Stimulated activated CD4-positive, alpha-beta T cell treated with anti-CD3 and anti-CD28 coated beads, Interleukin-4, amount 100 ng/mL, for 24 hours (primary cell): ENCODE measurements around the gene RFPL1.
A peak's percentile ranks its signal among the peaks of the same experiment; 100 is the strongest.

Experiments used
- DNase-seq: peaks from one replicate; pipeline ENCODE4 v3.0.0-alpha.2; 2020

RFPL1 gene

DNA sequence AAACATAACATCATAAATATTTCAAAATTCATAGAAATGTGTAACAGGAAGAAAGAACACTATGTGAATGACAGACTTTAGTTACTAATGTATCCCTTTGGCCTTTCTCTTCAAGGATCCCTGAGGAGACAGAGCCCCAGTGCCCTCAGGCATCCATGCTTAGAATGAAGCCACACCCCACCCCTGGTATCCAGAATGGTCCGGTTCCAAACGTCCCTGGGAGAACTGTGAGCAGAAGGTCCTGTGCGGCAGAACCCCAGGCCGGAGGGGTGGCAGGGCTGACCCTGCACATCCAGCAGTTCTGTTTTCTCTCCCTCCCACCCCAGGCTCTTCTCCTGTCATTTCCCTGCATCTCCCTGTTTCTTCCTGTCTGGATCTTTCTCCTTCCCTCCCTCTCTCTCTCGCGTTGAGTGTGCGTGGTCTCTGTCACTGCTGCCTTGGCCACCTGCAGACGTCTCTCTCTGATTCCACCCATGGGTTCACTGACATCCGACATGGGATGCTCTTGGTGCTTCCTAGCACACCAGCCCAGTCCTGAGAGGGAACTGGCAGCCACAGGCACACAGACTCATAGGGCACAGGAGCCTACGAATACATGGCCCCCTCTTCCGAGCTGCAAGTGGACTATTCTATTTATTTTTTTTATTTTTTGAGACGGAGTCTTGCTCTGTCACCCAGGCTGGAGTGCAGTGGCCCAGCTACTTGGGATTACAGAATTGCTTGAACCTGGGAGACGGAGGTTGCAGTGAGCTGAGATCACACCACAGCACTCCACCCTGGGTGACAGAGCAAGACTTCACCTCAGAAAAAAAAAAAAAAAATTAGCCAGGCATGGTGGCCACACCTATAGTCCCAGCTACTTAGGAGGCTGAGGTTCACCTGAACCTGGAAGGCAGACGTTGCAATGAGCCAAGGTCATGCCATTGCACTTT lies 5.7 kb downstream of the RFPL1 start:
- DNase-seq: no peak

DNA sequence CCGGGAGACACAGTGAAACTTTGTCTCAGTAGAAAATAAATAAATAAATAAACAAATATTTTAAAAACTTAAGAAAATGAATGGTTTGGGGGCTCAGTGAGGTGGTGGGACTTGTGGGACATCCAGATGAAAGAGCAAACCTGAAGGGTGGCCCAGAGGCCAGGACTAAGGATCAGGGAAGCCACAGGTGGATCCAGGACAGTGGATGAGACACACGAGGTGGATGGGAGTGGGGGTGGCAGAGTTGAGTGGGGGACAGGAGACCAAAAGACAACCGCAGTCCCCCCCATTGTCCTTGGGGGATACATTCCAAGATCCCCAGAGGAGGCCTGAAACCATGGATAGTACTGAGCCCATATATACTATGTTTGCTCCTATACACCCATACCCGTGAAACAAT lies 7.1 kb downstream of the RFPL1 start:
- DNase-seq: no peak

DNA sequence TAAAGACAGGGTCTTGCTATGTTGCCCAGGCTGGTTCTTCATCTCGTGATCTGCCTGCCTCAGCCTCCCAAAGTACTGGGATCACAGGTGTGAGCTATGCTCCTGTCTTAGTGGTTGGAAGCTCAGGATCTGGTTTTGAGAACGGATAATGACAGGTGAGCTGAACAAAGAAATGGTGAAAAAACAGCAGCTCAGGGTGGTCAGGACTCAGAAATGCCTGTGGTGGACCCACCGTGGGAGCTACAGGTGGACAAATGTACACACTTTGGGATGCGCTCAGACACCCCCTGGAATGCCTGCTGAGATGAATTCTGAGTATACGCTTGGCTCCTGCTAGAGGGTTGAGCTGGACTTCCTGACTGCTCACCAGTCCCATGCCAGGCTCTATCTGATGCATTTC lies 9.5 kb downstream of the RFPL1 start:
- no peak for DNase-seq

DNA sequence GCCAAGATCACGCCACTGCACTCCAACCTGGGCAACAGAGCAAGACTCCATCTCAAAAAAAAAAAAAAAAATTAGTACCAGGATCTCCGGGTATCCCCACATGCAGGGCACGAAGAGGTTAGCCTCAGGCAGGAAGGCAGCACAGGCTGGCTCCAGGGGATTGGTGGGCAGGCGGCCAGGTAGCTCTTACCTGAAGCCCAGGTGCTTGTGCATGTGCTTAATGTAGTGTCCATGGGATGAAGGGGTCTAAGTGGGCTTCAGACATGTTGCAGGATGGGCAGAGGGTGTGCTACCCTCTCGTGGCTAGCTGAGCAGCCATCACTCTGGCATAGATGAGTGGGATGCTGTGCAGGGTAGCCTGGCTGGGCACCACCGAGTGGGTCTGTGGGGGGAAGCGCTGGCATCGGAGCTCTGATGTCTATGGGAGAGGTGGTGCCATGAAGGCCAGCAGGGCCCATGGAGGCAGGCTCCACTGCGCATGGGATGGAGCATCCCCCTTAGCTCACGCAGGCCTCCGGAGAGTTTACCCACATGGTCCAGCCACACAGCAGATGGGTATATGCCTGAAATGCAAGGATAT lies 11.0 kb downstream of the RFPL1 start:
- no peak for DNase-seq

DNA sequence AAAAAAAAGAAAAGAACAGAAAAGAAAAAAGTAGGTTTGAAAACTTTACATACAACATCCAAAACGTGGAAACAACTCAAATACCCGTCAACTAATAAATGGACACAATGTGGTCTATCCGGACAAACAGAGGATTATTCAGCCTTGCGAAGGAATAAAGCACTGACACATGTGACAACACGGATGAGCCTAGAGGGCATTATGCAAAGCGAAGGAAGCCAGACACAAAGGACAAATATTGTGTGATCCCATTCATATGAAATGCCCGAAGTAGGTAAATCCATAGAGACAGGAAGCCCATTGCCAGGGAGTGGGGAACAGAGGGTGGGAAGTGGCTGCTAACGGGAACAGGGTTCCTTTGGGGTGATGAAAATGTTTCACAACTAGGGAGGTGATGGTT lies 11.8 kb downstream of the RFPL1 start:
- no peak for DNase-seq

DNA sequence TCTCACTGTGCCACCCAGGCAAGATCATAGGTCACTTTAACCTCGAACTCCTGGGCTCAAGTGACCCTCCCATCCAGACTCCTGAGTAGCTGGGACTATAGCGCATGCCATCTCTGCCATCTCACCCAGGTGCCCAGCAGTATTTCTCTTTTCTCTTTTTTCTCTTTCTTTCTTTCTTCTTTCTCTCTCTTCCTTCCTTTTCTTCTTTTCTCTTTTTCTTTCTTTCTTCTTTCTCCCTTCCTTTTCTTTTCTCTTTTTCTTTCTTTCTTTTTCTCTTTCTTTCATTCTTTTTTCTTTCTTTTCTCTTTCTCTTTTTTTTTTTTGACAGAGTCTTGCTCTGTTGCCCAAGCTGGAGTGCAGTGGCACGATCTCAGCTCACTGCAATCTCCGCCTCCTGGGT lies 13.5 kb downstream of the RFPL1 start:
- DNase-seq: no peak

DNA sequence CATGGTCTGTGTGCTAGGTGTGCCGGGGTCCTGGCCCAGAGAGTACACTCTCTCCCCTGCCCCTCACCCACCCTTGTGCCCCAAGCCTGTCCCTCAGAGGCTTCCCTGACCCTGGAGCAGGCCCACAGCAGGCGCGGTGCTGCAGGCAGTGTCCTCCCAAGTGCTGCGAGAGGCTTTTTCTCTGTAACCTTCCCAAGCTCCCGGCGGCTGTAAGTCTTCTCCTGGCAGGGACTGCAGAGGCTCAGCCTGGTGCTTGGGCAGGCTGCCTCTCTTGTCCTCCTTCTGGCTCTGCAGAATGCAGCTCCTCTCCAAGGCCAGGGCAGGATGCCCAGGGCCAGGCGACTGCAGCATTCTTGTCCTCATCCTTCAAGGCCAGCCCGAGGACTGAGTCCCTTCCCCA lies 15.9 kb downstream of the RFPL1 start:
- DNase-seq: no peak

DNA sequence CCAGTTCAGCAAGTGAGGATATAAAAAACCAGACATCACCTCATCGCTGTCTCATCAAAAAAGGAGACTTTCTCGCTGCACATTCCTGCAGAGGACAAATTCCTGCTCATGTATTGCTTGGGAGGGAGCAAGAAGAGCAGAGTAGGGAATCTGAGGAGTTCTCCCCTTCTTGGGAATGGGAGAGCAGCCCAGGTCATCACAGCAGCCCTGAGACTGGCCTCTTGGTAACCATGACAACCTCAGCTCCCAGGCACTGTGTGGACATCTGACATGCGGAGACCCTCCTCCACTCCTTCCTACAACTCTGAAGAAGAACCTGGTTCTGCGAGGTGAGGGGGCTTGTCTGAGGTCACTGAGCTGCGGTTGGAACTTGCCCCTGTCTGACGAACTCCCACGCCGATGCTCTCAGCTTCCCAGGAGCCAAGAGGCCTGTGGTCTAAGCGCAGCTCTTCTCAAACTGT lies 17.9 kb downstream of the RFPL1 start:
- no peak for DNase-seq

DNA sequence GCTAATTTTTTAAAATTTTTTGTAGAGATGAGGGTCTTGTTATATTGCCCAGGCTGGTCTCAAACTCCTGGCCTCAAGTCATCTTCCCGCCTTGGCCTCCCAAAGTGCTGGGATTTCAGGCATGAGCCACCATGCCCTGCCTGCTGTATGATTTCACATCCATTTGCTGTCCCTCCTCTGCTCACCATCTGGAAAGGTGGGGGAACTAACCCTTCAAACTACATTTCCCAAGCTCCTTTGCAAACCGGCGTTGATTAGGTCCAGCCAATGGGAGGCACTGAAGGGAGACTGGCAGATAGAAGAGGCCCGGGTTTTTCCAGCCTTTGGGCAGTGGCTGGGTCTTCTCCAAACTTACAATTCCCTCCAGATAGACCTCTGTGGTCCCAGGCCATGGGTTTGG lies 19.3 kb downstream of the RFPL1 start:
- no peak for DNase-seq

DNA sequence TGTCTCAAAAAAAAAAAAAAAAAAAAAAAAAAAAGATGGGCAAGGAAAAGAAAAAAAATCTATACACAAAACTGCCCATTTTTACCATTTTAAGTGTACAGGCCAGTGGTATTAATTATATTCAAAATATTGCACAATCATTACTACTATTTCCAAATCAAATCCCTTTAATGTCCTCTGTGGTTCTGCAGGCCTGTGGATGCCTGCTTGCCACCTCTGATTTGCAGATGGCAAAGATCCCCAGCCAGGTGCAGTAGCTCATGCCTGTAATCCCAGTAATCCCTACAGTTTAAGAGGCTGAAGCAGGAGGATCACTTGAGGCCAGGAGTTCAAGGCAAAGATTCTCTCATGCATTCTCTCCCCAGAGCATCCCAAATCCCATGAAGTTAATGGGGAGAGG lies 20.2 kb downstream of the RFPL1 start:
- DNase-seq: no peak

DNA sequence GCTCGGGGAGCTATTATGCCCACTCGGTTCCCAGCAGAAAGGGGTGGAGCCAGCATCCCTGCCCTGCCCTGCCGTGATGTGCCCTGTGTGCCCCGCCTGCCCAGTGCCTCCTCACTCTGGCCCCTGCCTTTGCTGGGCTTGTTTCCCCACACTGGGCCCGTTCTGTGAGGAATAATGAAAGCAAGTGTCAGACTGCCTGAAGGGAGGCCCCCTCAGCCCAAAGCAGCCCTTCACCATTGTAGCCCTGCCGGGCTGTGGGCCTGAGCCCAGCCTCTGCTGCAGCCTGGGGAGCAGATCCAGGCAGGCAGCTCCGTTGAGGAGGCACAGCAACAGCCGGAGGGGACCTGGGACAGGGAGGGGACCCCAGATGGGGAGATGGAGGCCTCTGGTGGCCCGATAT lies 21.4 kb downstream of the RFPL1 start:
- no peak for DNase-seq

DNA sequence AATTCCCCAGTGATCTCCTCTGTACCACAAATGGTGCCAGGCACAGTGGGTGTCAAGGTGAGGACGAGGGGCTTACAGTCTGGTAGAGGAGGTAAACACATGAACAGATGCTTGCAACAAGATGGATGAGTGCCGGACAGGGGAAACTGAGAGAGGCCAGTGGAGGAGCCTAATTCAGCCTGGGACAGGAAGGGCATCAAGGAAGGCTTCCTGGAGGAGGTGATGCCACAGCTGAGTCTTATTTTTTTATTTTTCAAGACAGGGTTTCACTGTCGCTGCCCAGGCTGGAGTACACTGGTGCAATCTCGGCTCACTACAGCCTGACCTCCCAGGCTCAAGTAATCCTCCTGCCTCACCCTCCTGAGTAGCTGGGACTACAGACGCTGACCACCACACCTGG lies 22.9 kb downstream of the RFPL1 start:
- no peak for DNase-seq

DNA sequence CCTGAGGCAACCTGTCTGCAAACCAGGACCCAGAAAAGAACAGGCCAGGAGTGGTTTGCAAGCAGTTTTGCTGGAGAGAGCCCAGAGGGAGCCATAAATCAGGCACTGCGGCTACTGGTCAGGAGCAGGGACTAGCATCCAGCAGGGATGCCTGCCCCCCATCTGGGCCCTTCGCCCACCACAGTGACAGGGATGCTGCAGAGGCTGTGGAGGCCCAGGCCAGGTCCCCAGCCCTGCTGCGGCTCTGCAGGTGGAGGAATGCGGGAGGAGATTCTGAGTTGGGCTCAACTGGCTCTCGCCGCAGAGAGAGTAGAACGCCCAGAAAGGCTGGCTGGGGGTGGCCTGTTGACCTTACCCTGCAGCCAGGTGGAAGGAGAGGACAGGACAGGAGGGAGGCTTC lies 25.2 kb downstream of the RFPL1 start:
- no peak for DNase-seq

DNA sequence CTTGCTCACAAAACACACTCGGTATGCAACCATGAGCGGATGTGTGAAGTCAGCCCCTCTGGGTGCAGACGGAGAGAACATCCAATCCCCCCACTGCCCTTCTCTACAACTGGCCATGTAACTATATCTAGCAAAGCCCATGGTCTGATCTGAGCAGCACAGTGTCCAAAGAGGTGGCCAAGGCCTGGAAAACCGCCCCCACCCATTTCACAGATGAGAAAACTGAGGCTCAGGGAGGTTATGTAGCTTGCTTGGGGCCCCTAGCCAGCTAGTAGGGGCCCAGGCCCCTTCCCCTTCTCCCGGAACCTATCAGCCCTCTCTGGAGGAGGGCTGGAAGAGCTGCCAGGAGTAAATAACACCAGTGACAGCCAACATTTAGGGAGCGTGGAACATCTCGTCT lies 26.2 kb downstream of the RFPL1 start:
- DNase-seq: no peak

DNA sequence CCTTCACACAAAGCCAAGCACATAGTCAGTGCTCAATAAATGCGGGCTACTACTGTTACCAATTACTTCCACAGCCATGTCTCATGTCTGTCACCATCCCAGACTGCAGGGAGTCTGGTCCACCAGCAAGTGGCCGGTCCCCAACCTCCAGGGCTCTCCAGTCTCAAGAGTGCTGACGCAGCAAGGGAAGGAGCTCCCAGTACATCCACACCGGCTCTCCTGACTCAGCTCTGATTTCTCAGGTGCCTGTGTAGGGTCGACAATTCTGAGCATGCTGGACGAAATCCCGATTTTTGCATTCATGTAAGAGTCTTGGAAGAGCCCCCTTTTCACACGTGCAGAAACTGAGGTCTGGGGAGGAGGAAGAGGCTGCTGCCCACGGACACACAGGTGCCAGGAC lies 31.4 kb downstream of the RFPL1 start:
- DNase-seq: no peak

DNA sequence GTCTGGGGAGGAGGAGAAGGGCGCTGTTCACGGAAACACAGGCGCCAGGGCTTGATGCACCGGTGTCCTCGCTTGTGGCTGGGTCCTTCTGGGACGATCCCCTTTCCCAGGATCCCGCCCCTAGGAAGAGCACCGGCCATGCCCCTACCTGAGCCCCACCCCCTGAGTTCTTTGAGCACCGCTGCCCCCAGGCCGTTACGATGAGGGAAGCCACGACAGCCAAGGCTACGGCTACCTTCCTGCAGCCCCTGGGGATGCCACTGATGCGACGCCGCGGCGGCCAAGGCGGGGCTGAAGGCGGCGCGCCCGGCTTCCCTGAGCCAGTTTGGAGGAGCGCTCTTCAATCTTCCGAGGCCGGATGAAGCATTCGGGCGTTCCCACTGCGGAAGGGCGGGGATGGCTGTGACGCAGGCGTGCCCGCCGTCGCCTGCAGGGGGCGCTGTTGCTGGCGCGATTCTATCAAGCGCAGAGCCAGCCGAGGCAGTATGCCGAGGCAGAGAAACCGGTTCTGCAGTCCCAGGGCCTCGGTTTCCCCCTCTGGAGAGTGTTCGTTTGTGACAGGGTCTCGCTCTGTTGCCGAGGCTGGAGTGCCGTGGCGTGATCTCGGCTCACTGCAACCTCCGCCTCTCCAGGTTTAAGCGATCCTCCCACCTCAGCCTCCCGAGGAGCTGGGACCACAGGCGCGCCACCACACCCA lies 31.9 kb downstream of the RFPL1 start:
- peak; percentile 80 for DNase-seq

DNA sequence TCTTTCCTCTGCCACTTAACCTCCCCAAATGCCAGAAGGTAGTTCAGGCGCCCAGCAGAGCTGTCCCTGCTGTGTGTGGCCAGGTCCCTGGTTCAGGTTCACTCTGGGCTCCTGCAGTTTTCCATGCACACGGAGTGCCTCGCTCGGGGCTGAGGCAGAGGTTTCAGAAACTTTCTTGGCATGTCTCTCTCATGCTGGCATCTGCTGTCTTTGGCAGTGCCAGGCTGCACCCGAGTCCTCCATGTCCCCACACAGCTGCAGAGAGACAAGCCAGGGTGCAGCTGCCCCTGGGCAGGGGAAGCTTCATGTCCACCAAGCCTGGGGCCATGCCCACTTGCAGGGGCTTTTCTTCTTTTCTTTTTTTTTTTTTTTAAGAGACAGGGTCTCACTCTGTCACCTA lies 34.6 kb downstream of the RFPL1 start:
- DNase-seq: no peak

DNA sequence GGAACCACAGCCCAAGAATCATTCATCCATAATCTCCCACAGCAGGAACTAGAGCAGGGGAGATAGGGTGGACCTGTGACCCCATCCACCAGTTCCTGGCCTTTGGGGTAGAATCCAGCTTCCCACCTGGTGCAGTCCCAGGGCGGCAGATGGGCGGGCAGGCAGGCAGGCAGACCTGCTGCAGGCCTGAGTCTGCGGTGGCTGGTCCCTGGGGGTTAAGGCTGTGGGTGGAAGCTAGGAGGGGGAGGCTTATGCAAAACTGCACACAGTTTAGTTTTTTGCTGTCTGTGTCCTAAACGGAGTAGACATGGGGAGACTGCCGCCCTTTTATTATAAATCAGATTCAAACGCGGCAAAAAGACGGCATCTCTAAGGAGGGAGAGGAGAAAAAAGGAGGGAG lies 37.2 kb downstream of the RFPL1 start:
- no peak for DNase-seq

DNA sequence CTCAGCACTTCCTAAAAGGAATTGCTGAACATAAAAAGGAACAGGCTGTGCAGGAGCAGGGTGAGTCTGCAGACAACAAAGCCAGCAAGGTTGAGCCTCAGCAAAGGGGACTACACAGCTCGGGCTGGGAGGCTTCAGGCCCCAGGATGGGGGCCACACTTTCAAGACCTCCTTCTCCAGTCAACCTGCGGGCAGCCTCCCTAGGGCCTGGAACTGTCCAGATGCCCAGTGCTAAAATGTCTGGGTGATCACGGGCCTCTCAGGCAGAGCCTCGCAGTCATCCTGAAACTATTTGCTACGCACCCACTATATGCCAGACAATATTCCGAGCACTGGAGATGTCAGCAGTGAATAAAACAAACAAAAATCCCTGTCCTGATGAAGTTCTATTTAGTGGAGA lies 37.7 kb downstream of the RFPL1 start:
- no peak for DNase-seq

DNA sequence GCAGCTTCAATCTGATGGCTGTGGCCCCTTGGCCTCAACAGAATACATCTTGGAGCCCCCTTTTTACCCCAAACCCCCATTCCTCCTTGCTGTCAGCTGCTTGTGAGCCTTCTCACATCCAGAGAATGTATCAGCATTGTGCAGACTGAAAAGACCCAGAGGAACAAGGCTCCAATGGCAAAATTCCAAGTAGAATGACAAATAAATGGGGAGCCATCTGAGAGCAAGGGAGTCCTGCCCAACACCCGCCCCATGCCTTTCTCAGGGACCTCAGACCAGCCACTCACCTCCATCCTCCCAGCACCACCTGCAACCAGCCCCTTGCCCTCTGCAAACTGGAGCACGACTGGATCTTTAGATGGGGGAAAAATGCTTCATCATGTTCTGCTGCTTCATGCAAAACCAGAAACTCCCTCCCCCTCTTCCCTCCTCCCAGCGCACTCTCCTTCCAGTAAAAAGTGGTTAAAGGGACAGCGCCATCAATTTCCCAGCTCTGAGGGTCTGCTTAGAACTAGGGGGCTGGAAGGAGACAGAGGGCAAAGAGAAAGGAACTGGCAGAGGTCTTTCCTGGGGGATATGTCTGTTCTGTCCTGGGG lies 39.4 kb downstream of the RFPL1 start:
- DNase-seq: no peak

DNA sequence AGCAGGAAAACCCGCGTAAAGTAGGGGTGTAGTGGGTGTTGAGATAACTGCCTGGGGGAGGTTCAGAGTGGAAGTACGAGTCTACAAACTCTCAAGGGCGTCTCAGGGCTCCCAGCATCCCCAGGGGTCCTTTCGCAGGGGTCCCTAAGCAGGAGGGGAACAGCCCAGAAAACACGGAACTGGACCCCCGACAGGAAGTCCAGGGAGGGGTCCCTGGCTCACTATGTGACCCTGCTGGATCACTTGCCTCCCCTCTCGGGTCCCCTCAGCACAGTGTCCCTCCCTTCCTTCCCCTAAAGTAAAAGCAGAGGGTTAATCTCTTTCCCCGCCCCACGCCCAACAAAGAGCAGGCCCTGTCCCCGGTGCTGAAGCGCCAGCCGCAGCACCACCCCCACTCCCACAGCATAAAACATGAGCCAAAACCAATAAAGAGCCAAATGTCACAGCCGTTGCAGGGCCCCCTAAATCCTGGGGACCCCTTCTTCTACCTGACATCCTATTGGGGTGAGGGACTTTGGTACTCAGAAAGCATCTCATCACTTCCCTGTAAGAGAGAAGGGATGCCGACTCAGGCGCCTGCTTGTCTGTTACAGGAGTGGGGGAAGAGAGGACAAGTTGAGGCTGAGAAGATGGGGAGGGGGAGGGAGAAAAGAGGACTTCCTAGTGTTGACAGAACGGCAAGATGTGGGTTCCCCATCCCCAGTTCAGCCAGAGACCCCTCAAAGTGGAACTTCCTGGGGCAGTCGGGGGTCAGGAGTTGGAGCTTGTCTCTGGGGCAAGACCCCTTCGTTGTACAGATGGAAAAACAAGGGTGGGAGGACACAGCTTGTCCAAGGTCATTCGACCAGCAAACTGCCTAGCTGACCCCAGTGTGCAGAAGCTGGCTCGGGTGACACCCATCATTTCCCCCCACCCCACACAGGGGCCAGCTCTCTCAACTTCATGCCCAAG lies 40.2 kb downstream of the RFPL1 start:
- DNase-seq: peak; percentile 17
